Measurements from ENCODE around the gene LMAN1.

GRCh38 chr18:59402432-59403090 is 43.5 kb upstream of the LMAN1 start:
- TF ChIP-seq POLR2AphosphoS5 (IDR thresholded peaks at IDR 0.05; ENCODE audit: low read depth, low read length) (no peak), POLR2A (IDR thresholded peaks at IDR 0.05; ENCODE audit: low read depth, low read length) (no peak)

Data from GM12891 (cell line).